D721Med (cell line): ENCODE results near the gene CALHM6.

Experiments
- DNase-seq: peaks from one replicate; pipeline ENCODE4 v3.0.0; 2011; ENCODE audit warnings: low spot score; ENCODE audit not compliant: insufficient read length
- FAIRE-seq: peaks from 2 replicates; lab custom pipeline; 2011; peaks lifted over from hg19 to GRCh38; lab: Jason Lieb, UNC
- TF ChIP-seq, protein P1 (sequence below): IDR thresholded peaks from 2 replicates; pipeline ENCODE4 v1.5.1; 2012; ENCODE audit warnings: mild to moderate bottlenecking, control low read depth; ENCODE audit not compliant: insufficient read depth; ENCODE audit errors: missing control alignments

The CALHM6 gene

DNA sequence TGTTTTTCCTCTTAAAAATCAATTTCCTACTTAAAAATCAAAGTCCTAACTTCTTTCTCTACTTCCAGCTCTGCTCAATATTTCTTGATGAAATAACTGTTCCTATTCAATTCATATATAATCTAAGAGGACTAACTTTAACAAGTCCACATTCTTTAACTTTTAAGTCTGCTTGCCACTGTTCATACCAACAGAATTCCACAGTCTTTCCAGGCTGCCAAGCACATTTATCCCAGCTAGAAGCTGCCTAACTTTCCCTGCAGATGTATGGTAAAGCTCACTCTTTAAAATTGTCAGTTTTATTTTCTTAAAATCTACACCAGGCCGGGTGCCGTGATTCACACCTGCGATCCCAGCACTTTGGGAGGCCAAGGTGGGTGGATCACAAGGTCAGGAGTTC is 11.5 kb downstream of the CALHM6 start:
- FAIRE-seq (no peak), DNase-seq (no peak)
- TF ChIP-seq, protein P1, sequence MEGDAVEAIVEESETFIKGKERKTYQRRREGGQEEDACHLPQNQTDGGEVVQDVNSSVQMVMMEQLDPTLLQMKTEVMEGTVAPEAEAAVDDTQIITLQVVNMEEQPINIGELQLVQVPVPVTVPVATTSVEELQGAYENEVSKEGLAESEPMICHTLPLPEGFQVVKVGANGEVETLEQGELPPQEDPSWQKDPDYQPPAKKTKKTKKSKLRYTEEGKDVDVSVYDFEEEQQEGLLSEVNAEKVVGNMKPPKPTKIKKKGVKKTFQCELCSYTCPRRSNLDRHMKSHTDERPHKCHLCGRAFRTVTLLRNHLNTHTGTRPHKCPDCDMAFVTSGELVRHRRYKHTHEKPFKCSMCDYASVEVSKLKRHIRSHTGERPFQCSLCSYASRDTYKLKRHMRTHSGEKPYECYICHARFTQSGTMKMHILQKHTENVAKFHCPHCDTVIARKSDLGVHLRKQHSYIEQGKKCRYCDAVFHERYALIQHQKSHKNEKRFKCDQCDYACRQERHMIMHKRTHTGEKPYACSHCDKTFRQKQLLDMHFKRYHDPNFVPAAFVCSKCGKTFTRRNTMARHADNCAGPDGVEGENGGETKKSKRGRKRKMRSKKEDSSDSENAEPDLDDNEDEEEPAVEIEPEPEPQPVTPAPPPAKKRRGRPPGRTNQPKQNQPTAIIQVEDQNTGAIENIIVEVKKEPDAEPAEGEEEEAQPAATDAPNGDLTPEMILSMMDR, result no peak

DNA sequence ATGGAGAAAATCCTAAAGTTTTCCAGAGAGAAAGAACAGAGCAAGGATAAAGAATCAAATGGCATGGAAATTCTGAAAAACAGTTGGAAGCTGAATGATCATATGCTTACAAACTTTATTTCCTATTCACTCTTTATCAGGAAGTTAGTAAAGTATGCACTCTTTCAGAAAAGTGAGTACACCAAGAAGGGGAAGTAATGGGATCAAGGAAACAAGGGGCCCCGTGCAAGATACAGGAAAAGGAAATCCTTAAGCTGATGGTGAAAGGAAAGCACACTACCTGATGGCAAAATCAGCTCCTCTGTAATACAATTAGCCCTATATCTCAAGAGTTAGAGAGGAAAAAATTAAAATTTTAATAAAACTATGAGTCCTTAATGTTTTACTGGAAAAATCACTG is 14.0 kb downstream of the CALHM6 start:
- FAIRE-seq, result no peak
- no peak for DNase-seq
- TF ChIP-seq, protein P1, result no peak

DNA sequence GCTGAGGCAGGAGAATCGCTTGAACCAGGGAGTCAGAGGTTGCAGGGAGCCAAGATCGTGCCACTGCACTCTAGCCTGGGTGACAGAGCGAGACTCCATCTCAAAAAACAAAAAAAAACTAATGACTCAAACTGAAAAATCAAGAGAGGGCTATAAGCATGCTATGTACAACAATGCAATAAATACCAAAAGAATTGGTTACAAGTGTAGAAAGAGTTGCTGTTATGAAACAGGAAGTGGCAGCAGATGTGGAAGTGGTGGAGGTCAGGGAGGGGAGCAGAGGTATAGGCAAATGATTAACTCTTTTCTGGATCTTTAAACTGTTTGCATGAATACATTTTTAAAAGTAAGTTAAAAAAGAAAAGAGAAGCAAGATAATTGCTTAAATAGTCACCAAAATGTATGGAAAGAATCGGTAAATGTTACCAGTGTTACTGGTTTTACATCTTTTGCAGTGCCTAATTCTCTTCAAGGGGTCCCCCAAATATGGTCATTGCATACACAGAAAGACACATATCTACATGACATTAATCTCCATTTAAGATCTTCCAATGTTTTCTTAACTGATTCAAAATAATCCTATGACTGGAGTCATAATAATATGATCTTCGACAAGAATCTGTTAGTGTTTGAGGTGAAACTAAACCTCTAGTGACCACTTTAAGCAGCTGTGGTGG is 15.0 kb downstream of the CALHM6 start:
- DNase-seq (no peak), FAIRE-seq (no peak)
- TF ChIP-seq, protein P1, result no peak

DNA sequence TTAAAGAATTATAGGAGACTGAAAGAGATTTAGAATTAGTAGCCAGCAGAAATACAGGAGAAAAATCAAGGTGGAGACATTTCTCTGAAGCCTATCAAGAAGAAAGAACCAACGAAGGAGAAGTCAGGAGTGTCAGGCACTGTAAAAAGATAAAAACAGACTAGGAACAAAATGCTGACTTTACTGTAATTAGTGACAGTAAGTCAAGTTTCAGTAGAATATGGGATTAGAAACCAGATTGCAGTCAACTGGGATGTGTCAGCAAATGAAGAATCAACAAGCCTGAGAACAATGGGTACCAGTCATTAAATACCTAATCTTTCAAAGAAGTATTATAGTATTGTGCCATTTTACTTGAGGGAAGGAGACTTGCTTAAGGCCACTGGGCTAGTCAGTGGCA is 21.6 kb downstream of the CALHM6 start:
- FAIRE-seq (no peak), DNase-seq (no peak)
- TF ChIP-seq, protein P1, result no peak

DNA sequence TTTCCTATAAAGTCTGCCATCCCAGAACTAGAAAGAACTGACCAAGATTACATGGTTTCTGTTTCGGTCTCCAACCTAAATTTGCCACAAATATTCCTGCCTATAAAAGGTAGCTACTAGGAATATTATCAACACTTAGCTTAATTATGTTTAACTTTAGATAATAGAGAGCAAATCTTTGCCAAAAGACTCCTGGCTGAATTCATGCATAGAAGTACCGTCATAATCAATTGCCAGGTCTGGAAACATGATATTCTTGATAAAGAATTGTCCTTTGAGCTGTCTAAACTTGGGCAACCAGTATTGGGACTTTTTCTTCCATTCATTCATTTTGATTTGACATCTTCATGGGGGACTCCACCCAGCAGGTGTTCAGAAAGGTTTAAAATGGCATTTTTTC is 22.4 kb downstream of the CALHM6 start:
- DNase-seq (no peak), FAIRE-seq (no peak)
- TF ChIP-seq, protein P1, result no peak

DNA sequence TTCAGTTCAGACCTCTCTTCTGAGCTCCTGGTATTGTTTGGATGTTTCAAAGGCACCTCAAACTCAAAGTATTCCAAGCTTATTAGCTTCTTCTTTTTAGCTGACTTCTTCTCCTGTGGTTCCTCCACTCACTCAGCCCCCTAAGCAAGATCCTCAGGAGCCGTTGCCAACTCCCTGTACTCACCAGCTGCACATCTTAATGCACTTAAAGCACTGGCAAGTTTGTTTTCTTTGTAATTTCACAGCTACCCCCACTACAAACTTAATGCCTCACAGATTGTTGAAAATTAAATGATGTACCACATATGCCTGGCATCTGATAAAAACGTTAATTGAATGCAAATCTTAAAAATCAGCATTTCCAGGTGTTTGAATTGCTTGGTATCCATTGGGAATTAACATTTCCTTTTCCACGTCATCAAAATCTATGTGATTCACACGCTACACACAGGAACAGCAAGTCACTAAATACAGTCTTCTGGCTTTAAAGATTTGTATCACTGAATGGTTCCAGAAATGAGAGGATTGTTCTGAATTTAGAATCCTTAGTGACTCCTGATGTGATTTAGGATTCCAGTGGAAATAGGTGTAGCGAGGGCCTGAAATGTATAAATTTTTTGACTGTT is 24.5 kb downstream of the CALHM6 start:
- TF ChIP-seq, protein P1, result no peak
- no peak for FAIRE-seq
- no peak for DNase-seq
